BJ (cell line): ENCODE data around the gene CFAP47. TPM values are rescaled to one million over a fixed set of nuclear protein-coding genes. Genes with fewer than 3 reads are reported as not detected.
"Not testable (repeated sequence)": the region's sequence is repeated elsewhere in the genome, so short reads cannot be mapped to it uniquely, and the experiment has no call there.

Experiments used
- CTCF ChIA-PET: fragments of 350-600 bp; formaldehyde crosslinking; extraction: SDS; loops from one replicate; lab custom pipeline; 2021; ENCODE audit warnings: antibody characterized with exemption, inconsistent platforms; lab: Yijun Ruan, JAX
- POLR2A ChIA-PET: fragments of 300-600 bp; sonication (Branson Sonifier 250); formaldehyde crosslinking; extraction: SDS; loops from one replicate; lab custom pipeline; 2021; ENCODE audit warnings: antibody characterized with exemption; lab: Charles Lee
- DNase-seq: peaks from one replicate; pipeline ENCODE4 v3.0.0-alpha.2; 2011; ENCODE audit warnings: low read depth
- H3K27me3 ChIP-seq: 2 replicates; pipeline ENCODE4 v1.6.0; 2011; ENCODE audit warnings: low read length; ENCODE audit not compliant: control insufficient read depth, insufficient read depth
- H3K36me3 ChIP-seq: 2 replicates; pipeline ENCODE4 v1.5.1; 2011; ENCODE audit warnings: low read length; ENCODE audit not compliant: control insufficient read depth, insufficient read depth
- H3K4me3 ChIP-seq: 2 replicates; pipeline ENCODE4 v1.5.1; 2011; ENCODE audit warnings: low read depth, mild to moderate bottlenecking, control low read depth, low read length
- CTCF ChIP-seq: IDR thresholded peaks from 2 replicates; pipeline ENCODE4 v1.5.1; 2011; ENCODE audit warnings: low read depth, mild to moderate bottlenecking, control low read depth, inconsistent platforms, low read length, moderate library complexity; ENCODE audit not compliant: insufficient read depth
- polyA plus RNA-seq: library from polyadenylated mRNA; depleted of rRNA; stranded (reverse); fragments of >200 nt; gene quantifications from 2 replicates; pipeline ENCODE4 v1.2.3, GENCODE V29; 2011

The CFAP47 gene
- polyA plus RNA-seq, 1 experiment: not detected

GRCh38 chrX:36198575-36198974 is 279.0 kb downstream of the CFAP47 start:
- no peak for DNase-seq
- no peaks in the 10 kb centered on the region for H3K27me3 ChIP-seq
- no peak for TF ChIP-seq CTCF
- ChIA-PET CTCF (no interaction called here), POLR2A (no interaction called here)
- no peak overlapping the region for H3K4me3 ChIP-seq
- no peaks in the 10 kb centered on the region for H3K36me3 ChIP-seq

GRCh38 chrX:36199928-36200327 is 280.4 kb downstream of the CFAP47 start:
- no peak for TF ChIP-seq CTCF
- no peak for DNase-seq
- ChIA-PET CTCF (no interaction called here), POLR2A (no interaction called here)
- Histone ChIP-seq H3K27me3 (no peaks in the 10 kb centered on the region), H3K4me3 (no peak overlapping the region), H3K36me3 (no peaks in the 10 kb centered on the region)

- Histone ChIP-seq H3K36me3 (no peaks in the 10 kb centered on the region), H3K27me3 (no peaks in the 10 kb centered on the region), H3K4me3 (no peak overlapping the region)
- CTCF ChIA-PET: no interaction called here
- POLR2A ChIA-PET: no interaction called here
- no peak for TF ChIP-seq CTCF
- DNase-seq: no peak
These were observed 295.4 kb downstream of the CFAP47 start for GRCh38 chrX:36214924-36215323.

GRCh38 chrX:36218801-36219200 is 299.3 kb downstream of the CFAP47 start:
- ChIA-PET CTCF (no interaction called here), POLR2A (no interaction called here)
- no peak for TF ChIP-seq CTCF
- H3K4me3 ChIP-seq: no peak overlapping the region
- no peaks in the 10 kb centered on the region for H3K27me3 ChIP-seq
- no peak for DNase-seq
- H3K36me3 ChIP-seq: no peaks in the 10 kb centered on the region

GRCh38 chrX:36234840-36235528 is 315.4 kb downstream of the CFAP47 start:
- H3K36me3 ChIP-seq, POLR2A ChIA-PET, CTCF ChIA-PET, DNase-seq, H3K27me3 ChIP-seq, H3K4me3 ChIP-seq: not testable (repeated sequence)

- no peak for TF ChIP-seq CTCF
- Histone ChIP-seq H3K4me3 (no peak overlapping the region), H3K36me3 (no peaks in the 10 kb centered on the region), H3K27me3 (no peaks in the 10 kb centered on the region)
- POLR2A ChIA-PET: no interaction called here
- CTCF ChIA-PET: no interaction called here
- DNase-seq: no peak
These were observed 321.9 kb downstream of the CFAP47 start for GRCh38 chrX:36241397-36241796.
